Colonic mucosa (tissue), 4 donors: ENCODE data around the gene CCDC197. TPM values are rescaled to one million over a fixed set of nuclear protein-coding genes. Genes with fewer than 3 reads are reported as not detected.

Source experiments
- DNase-seq: peaks from one replicate; pipeline ENCODE4 v3.0.0-alpha.2; 2020
- H3K27ac ChIP-seq: fragments of 200-600 bp; one replicate; pipeline ENCODE4 v1.8.0; 2021
- H3K27me3 ChIP-seq: fragments of 200-600 bp; one replicate; pipeline ENCODE4 v1.8.0; 2021
- H3K36me3 ChIP-seq: fragments of 200-600 bp; one replicate; pipeline ENCODE4 v1.8.0; 2021
- H3K4me1 ChIP-seq: fragments of 200-600 bp; one replicate; pipeline ENCODE4 v1.8.0; 2021; ENCODE audit warnings: mild to moderate bottlenecking
- H3K4me3 ChIP-seq: fragments of 200-600 bp; one replicate; pipeline ENCODE4 v1.8.0; 2021
- H3K9ac ChIP-seq, 2 donors: one replicate each; pipeline ENCODE4 v1.7.0; 2013; ENCODE audit warnings: control low read depth in 2 of 2, low read depth in 2 of 2, low read length in 2 of 2
- H3K9me3 ChIP-seq: fragments of 200-600 bp; one replicate; pipeline ENCODE4 v1.8.0; 2021
- intact Hi-C: fragments of 100-400 bp; cut with DNase I; formaldehyde crosslinking; loops from one replicate; pipeline ENCODE4 v1.14.1; 2022
- total RNA-seq, 2 donors: library from RNA; stranded (reverse); fragmentation: NEBNext Ultra II Directional in 1 of 2; extraction: Animal tissue kit (Norgen Biotek cat#: 25700) in 1 of 2; gene quantifications; one replicate each; pipeline ENCODE4 v1.2.1, GENCODE V29; 2021
- TF ChIP-seq, protein P1 (sequence below): fragments of 200-600 bp; IDR thresholded peaks from one replicate; pipeline ENCODE4 v1.8.0; 2022; ENCODE audit warnings: antibody characterized with exemption, mild to moderate bottlenecking
- donor health status: healthy.
- donor health status: DM: no; HTN: no; CAD: no.
- donor health status: DM: no; HTN: no; CAD: no.

Gene CCDC197
- total RNA-seq, 2 donors from 2014 or later: not detected

DNA sequence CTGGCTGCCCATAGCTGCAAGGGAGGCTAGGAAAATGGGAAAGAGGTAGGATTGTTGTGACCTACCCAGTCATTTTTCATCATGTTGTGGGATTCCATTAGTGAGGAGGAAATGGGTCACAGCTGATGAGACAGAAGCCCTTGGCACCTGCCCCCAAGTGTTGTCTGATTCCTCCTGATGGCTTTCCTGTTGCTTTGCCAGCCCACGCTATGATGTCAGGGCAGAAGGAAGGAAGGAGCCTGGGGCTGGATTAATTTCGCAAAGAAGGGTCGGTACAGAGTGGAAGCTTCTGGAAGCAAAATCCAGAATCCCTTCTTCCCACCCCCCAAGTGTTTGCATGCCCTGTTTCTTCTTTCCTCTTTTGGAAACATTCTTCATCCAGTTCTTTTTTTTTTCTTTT, 37.8 kb downstream of the CCDC197 start:
- TF ChIP-seq, protein P1, sequence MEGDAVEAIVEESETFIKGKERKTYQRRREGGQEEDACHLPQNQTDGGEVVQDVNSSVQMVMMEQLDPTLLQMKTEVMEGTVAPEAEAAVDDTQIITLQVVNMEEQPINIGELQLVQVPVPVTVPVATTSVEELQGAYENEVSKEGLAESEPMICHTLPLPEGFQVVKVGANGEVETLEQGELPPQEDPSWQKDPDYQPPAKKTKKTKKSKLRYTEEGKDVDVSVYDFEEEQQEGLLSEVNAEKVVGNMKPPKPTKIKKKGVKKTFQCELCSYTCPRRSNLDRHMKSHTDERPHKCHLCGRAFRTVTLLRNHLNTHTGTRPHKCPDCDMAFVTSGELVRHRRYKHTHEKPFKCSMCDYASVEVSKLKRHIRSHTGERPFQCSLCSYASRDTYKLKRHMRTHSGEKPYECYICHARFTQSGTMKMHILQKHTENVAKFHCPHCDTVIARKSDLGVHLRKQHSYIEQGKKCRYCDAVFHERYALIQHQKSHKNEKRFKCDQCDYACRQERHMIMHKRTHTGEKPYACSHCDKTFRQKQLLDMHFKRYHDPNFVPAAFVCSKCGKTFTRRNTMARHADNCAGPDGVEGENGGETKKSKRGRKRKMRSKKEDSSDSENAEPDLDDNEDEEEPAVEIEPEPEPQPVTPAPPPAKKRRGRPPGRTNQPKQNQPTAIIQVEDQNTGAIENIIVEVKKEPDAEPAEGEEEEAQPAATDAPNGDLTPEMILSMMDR: no peak
- Histone ChIP-seq H3K27me3 (no peaks in the 10 kb centered on the region), H3K9me3 (no peaks in the 10 kb centered on the region), H3K4me1 (no peaks in the 10 kb centered on the region), H3K27ac (no peak overlapping the region), H3K36me3 (no peaks in the 10 kb centered on the region), H3K4me3 (no peak overlapping the region), H3K9ac (no peak overlapping the region)
- intact Hi-C loops: loop anchor here (5.0 kb wide), 1 partner anchor 142 kb away; no protein-coding TSS in a partner anchor
- no peak for DNase-seq

DNA sequence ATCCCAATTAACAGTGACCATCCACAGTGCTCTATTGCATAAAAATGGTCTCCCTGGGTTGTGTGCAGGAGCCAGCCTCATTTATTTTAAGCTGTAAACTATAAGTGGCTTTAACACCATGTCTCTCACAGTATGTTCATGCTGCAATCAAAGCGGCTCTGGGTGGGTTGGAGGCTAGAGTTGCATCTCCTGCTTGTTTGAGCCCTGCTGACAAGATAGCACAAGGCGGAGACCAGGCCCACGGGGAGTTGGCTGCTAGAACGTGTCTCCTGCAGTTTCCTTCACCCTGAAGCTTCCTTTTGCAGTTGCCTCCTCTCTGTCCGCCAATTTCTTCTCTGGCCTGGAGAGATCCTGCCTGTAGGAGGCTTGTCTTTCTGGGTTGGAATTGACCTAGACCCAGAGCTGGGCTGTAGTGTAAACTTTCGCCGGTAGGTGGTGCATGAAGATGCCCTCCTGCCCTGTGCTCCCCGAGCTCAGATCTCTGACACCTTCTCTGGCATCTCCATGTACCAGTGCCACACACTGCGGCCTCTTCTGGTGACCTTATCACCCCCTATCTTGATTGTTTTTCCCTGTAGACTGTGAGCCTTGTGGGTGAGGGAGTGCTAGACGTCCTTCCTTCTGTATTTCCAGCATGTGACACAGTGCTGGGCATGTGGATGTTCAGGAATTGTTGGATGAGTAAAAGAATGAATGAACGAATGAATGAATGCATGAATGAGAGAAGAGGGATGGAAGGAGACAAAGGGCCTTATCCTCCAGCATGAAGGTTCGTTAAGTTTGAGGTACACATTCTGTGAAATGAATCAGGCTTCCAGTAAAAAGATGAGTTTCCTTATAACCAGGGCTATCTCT, 39.4 kb downstream of the CCDC197 start:
- no peak overlapping the region for H3K4me3 ChIP-seq
- intact Hi-C loops: loop anchor here (2.0 to 5.0 kb wide), 2 partner anchors 102 to 141 kb away; no protein-coding TSS in a partner anchor

DNA sequence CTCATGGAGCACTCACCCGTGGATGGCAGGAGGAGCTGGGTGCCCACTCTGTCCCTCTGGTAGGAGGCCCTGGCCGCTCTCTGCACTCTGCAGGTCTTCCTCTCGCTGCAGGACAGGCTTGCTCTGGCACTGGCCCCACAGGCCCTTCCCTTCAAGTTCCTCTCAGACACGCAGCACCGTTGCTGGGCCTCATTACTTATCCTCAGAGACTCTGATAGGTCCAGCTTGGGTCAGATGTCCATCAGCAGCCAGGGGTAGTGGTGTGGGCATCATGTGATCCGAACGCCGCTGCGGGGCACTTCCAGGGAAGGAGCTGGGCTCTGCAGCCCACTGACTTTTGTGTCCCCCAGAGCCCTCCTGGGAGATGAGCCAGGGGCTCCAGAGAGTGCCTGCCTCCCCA, 40.9 kb downstream of the CCDC197 start:
- Histone ChIP-seq H3K36me3 (no peaks in the 10 kb centered on the region), H3K4me1 (no peaks in the 10 kb centered on the region), H3K27ac (no peak overlapping the region), H3K4me3 (no peak overlapping the region), H3K27me3 (no peaks in the 10 kb centered on the region), H3K9me3 (no peaks in the 10 kb centered on the region), H3K9ac (no peak overlapping the region)
- intact Hi-C loops: loop anchor here (2.0 to 5.0 kb wide), 2 partner anchors 101 to 139 kb away; no protein-coding TSS in a partner anchor
- TF ChIP-seq, protein P1: no peak
- no peak for DNase-seq

More for the DNA sequence above, 39.4 kb downstream of the CCDC197 start:
- no peaks in the 10 kb centered on the region for H3K36me3 ChIP-seq
- peak; percentile 81 for DNase-seq
- H3K9me3 ChIP-seq: no peaks in the 10 kb centered on the region
- H3K27ac ChIP-seq: no peak overlapping the region
- no peak overlapping the region for H3K9ac ChIP-seq
- no peaks in the 10 kb centered on the region for H3K27me3 ChIP-seq
- TF ChIP-seq, protein P1: peak; percentile 79
- no peaks in the 10 kb centered on the region for H3K4me1 ChIP-seq

DNA sequence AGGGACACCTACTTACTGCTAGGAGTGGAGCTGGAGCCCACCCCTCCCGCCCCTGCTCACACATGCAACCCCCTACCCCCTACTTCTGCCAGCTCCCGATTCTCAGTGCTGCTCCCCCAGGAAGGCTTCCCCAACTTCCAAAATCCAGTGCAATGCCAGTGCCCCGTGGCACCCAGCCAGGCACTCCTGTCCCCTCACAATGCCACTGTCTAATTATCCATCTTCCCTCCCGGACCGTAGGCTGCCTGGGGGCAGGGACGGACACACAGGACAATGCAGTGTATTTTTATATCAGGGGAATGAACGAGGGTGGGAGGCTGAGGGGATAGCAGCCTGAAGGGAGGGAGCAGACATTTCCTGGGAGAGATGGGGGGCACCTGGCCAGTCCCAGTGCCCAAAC, 41.4 kb downstream of the CCDC197 start:
- intact Hi-C loops: loop anchor here (5.0 kb wide), 1 partner anchor 139 kb away; no protein-coding TSS in a partner anchor
- Histone ChIP-seq H3K27ac (no peak overlapping the region), H3K36me3 (no peaks in the 10 kb centered on the region), H3K4me3 (no peak overlapping the region), H3K27me3 (no peaks in the 10 kb centered on the region), H3K9me3 (no peaks in the 10 kb centered on the region), H3K4me1 (no peaks in the 10 kb centered on the region), H3K9ac (no peak overlapping the region)
- TF ChIP-seq, protein P1: no peak
- no peak for DNase-seq

DNA sequence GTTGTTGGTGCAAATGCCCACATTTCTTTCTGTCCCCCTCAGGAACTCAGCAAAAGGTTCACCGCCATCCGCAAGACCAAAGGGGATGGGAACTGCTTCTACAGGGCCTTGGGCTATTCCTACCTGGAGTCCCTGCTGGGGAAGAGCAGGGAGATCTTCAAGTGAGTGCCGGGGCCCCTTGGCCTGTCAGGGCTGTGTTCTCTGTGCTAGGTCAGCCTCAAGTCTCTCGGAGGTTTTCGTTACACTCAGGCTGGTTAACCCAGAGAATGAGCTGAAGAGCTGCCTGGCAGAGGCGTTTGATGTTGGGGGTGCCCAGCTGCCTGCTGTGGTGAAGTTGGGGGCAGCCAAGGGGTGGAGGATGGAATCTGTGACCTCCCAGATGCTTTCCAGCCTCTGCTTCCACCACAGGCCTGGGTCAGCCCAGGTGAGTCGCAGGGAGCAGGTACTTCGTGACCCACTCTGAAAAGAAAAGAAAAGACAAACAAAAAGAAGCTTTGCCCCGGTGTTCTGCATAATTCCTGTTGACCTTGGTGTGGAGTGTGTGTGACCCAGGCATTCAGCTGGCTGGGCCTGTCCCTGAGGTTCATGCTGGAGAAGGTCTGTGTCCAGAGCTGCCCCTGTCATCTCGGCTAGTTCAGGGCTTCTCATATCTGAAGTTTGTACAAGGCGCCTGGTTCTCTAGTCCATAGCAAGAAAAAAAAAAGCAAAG, 42.0 kb downstream of the CCDC197 start:
- no peak for DNase-seq
- H3K4me3 ChIP-seq: no peak overlapping the region
- no peaks in the 10 kb centered on the region for H3K9me3 ChIP-seq
- intact Hi-C loops: loop anchor here (5.0 kb wide), 1 partner anchor 138 kb away; no protein-coding TSS in a partner anchor
- no peak overlapping the region for H3K27ac ChIP-seq
- no peaks in the 10 kb centered on the region for H3K4me1 ChIP-seq
- H3K9ac ChIP-seq: no peak overlapping the region
- H3K36me3 ChIP-seq: no peaks in the 10 kb centered on the region
- TF ChIP-seq, protein P1: no peak
- no peaks in the 10 kb centered on the region for H3K27me3 ChIP-seq
